Dendritic cell treated with granulocyte-macrophage colony-stimulating factor and Interleukin-4, amounts not matched to agents 40 ng/mL and 50 ng/mL, for 4 days (primary cell): ENCODE data around the gene CTNNA3.
"Not testable (repeated sequence)": the region's sequence is repeated elsewhere in the genome, so short reads cannot be mapped to it uniquely, and the experiment has no call there.

Experiments used
- H3K27ac Mint-ChIP-seq: one replicate; pipeline ENCODE4 v1.8.0; 2022; ENCODE audit warnings: mild to moderate bottlenecking, mixed read lengths
- H3K27me3 Mint-ChIP-seq: one replicate; pipeline ENCODE4 v1.8.0; 2022; ENCODE audit warnings: mild to moderate bottlenecking, mixed read lengths
- H3K36me3 Mint-ChIP-seq: one replicate; pipeline ENCODE4 v1.8.0; 2022; ENCODE audit warnings: low read depth, mixed read lengths
- H3K4me1 Mint-ChIP-seq: one replicate; pipeline ENCODE4 v1.8.0; 2022; ENCODE audit warnings: low read depth, mixed read lengths
- H3K4me3 Mint-ChIP-seq: one replicate; pipeline ENCODE4 v1.8.0; 2022; ENCODE audit warnings: mild to moderate bottlenecking, moderate library complexity, mixed read lengths
- H3K9me3 Mint-ChIP-seq: one replicate; pipeline ENCODE4 v1.8.0; 2022; ENCODE audit warnings: mixed read lengths
- intact Hi-C: fragments of 100-400 bp; cut with micrococcal nuclease; formaldehyde crosslinking; loops from one replicate; pipeline ENCODE4 v1.15.0; 2022

The CTNNA3 gene

GRCh38 chr10:66335753-66336152, 1360.2 kb downstream of the CTNNA3 start:
- H3K4me3 Mint-ChIP-seq, H3K27ac Mint-ChIP-seq, H3K36me3 Mint-ChIP-seq, H3K4me1 Mint-ChIP-seq, intact Hi-C loops, H3K27me3 Mint-ChIP-seq: not testable (repeated sequence)
- H3K9me3 Mint-ChIP-seq, result peaks cover 50% of the 10 kb centered on the region

- H3K36me3 Mint-ChIP-seq, result no peaks in the 10 kb centered on the region
- H3K4me3 Mint-ChIP-seq, result no peak overlapping the region
- peaks cover 18% of the 10 kb centered on the region for H3K9me3 Mint-ChIP-seq
- no peaks in the 10 kb centered on the region for H3K27me3 Mint-ChIP-seq
- intact Hi-C loops, result no loop called here
- H3K27ac Mint-ChIP-seq, result no peak overlapping the region
- H3K4me1 Mint-ChIP-seq, result no peaks in the 10 kb centered on the region
These were observed 1366.8 kb downstream of the CTNNA3 start for GRCh38 chr10:66329147-66329546.

GRCh38 chr10:66326876-66327275, 1369.1 kb downstream of the CTNNA3 start:
- Mint-ChIP-seq H3K4me1 (no peaks in the 10 kb centered on the region), H3K9me3 (peaks cover 9% of the 10 kb centered on the region), H3K4me3 (no peak overlapping the region), H3K27ac (no peak overlapping the region), H3K27me3 (no peaks in the 10 kb centered on the region), H3K36me3 (no peaks in the 10 kb centered on the region)
- intact Hi-C loops, result no loop called here

- intact Hi-C loops, result no loop called here
- Mint-ChIP-seq H3K36me3 (no peaks in the 10 kb centered on the region), H3K27ac (no peak overlapping the region), H3K4me1 (no peaks in the 10 kb centered on the region), H3K27me3 (no peaks in the 10 kb centered on the region), H3K9me3 (peaks cover 10% of the 10 kb centered on the region), H3K4me3 (no peak overlapping the region)
These were observed 1373.2 kb downstream of the CTNNA3 start for GRCh38 chr10:66322777-66323176.

DNA sequence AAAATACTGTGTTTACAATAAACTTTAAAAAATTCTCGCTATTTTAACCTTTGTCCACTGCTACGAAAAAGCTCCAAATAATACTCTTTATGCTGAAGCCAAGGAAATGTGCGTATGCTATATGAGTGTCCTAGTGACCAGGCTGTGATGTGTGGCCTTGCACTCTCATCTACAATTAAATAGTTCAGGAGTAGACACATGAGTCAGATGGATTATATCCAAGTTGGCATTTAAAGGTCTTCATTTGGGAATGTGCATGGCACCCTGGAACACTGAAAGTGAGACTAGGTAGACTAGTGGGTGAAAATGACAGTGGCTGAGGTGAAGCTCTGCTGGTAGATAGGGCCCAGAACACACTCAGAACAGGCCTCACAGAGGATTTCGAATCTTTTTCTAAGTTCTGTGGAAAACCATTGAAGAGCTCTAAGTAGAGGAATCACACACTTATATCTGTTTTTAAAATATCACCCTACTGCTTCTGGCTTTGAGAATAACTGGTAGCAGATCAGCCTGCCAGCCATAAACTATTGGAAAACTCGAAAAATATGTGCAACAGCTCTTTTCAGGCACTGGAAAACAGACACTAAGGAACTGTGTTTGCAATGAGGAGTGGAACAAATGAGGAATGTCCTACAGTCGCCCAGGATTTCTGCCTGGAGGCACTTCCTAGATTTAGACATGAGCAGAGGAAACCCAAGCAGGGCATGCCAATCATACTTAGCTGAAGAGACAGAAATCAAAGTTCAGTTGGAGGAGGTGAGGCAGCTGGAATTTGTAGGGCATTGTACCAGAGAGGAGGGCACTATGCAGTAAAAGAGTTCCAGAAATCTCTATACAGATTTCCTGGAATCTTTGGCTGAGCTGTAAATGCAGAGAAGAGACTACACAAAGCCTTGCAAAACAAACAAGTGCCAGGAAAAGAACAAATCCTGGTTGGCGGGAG, 1374.0 kb downstream of the CTNNA3 start:
- intact Hi-C loops, result no loop called here
- no peak overlapping the region for H3K4me3 Mint-ChIP-seq
- no peaks in the 10 kb centered on the region for H3K4me1 Mint-ChIP-seq
- H3K9me3 Mint-ChIP-seq, result peaks cover 10% of the 10 kb centered on the region
- H3K27ac Mint-ChIP-seq, result no peak overlapping the region
- H3K36me3 Mint-ChIP-seq, result no peaks in the 10 kb centered on the region
- H3K27me3 Mint-ChIP-seq, result no peaks in the 10 kb centered on the region

- Mint-ChIP-seq H3K36me3 (no peaks in the 10 kb centered on the region), H3K4me1 (no peaks in the 10 kb centered on the region), H3K27ac (no peak overlapping the region), H3K4me3 (no peak overlapping the region), H3K27me3 (no peaks in the 10 kb centered on the region), H3K9me3 (peaks cover 10% of the 10 kb centered on the region)
- intact Hi-C loops, result no loop called here
These were observed 1377.2 kb downstream of the CTNNA3 start for GRCh38 chr10:66318761-66319160.

DNA sequence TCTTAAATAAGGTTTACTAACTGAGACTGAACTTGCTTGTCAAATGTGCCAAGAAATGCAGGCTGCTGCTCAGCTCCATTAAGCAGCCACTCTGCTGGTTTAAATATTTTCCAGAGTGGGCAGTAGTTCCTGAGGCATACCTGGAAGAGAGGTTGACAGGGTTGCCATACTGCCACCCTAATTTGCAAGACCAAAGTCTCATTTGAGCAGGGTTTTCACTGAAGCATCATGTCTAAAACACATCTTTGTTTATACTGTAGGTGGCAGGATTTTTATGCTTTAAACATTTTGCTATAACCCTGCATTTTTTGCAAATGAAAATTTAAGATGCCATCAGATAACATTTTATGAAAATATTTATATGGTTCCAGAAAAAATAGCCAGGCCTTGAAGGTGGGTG, 1388.2 kb downstream of the CTNNA3 start:
- H3K27me3 Mint-ChIP-seq, result no peaks in the 10 kb centered on the region
- intact Hi-C loops, result no loop called here
- H3K4me3 Mint-ChIP-seq, result no peak overlapping the region
- no peak overlapping the region for H3K27ac Mint-ChIP-seq
- H3K36me3 Mint-ChIP-seq, result no peaks in the 10 kb centered on the region
- H3K9me3 Mint-ChIP-seq, result no peaks in the 10 kb centered on the region
- H3K4me1 Mint-ChIP-seq, result no peaks in the 10 kb centered on the region

DNA sequence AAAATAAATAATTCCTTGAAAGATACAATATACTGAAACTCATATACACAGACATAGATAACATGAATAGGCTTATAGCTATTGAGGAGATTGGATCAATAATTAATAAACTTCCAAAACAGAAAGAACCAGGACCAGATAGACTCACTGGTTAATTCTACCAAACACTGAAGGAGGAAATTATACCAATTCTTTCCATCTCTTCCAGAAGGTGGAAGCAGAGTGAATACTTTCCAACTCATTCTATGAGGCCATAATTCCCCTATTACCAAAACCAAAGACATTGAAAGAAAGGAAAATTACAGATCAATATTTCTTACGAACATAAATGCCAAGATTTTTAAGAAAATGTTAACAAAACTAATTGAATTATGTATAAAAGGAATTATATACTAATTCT, 1394.9 kb downstream of the CTNNA3 start:
- no peaks in the 10 kb centered on the region for H3K36me3 Mint-ChIP-seq
- H3K27ac Mint-ChIP-seq, result no peak overlapping the region
- H3K27me3 Mint-ChIP-seq, result no peaks in the 10 kb centered on the region
- H3K4me1 Mint-ChIP-seq, result no peaks in the 10 kb centered on the region
- H3K4me3 Mint-ChIP-seq, result no peak overlapping the region
- intact Hi-C loops, result no loop called here
- peaks cover 9% of the 10 kb centered on the region for H3K9me3 Mint-ChIP-seq

- no peaks in the 10 kb centered on the region for H3K4me1 Mint-ChIP-seq
These were observed 1400.4 kb downstream of the CTNNA3 start for GRCh38 chr10:66295602-66296001.

GRCh38 chr10:66294538-66294937, 1401.5 kb downstream of the CTNNA3 start:
- Mint-ChIP-seq H3K4me1 (no peaks in the 10 kb centered on the region), H3K36me3 (no peaks in the 10 kb centered on the region), H3K27ac (no peak overlapping the region), H3K4me3 (no peak overlapping the region), H3K9me3 (peaks cover 16% of the 10 kb centered on the region), H3K27me3 (no peaks in the 10 kb centered on the region)
- intact Hi-C loops, result no loop called here

More at GRCh38 chr10:66295602-66296001, 1400.4 kb downstream of the CTNNA3 start:
- intact Hi-C loops, result no loop called here
- H3K27me3 Mint-ChIP-seq, result no peaks in the 10 kb centered on the region
- no peak overlapping the region for H3K4me3 Mint-ChIP-seq
- peaks cover 20% of the 10 kb centered on the region for H3K9me3 Mint-ChIP-seq
- no peak overlapping the region for H3K27ac Mint-ChIP-seq
- no peaks in the 10 kb centered on the region for H3K36me3 Mint-ChIP-seq

- no peaks in the 10 kb centered on the region for H3K27me3 Mint-ChIP-seq
- intact Hi-C loops, result no loop called here
- H3K36me3 Mint-ChIP-seq, result no peaks in the 10 kb centered on the region
- H3K27ac Mint-ChIP-seq, result no peak overlapping the region
- peaks cover 10% of the 10 kb centered on the region for H3K9me3 Mint-ChIP-seq
- no peaks in the 10 kb centered on the region for H3K4me1 Mint-ChIP-seq
- no peak overlapping the region for H3K4me3 Mint-ChIP-seq
These were observed 1403.1 kb downstream of the CTNNA3 start for GRCh38 chr10:66292922-66293321.

GRCh38 chr10:66292456-66292855, 1403.5 kb downstream of the CTNNA3 start:
- Mint-ChIP-seq H3K27ac (no peak overlapping the region), H3K4me1 (no peaks in the 10 kb centered on the region), H3K36me3 (no peaks in the 10 kb centered on the region), H3K9me3 (peaks cover 10% of the 10 kb centered on the region), H3K27me3 (no peaks in the 10 kb centered on the region), H3K4me3 (no peak overlapping the region)
- intact Hi-C loops, result no loop called here

GRCh38 chr10:66291133-66291532, 1404.9 kb downstream of the CTNNA3 start:
- H3K27me3 Mint-ChIP-seq, result no peaks in the 10 kb centered on the region
- H3K27ac Mint-ChIP-seq, result no peak overlapping the region
- H3K4me3 Mint-ChIP-seq, result no peak overlapping the region
- H3K36me3 Mint-ChIP-seq, result no peaks in the 10 kb centered on the region
- H3K4me1 Mint-ChIP-seq, result no peaks in the 10 kb centered on the region
- intact Hi-C loops, result no loop called here
- H3K9me3 Mint-ChIP-seq, result peaks cover 10% of the 10 kb centered on the region

DNA sequence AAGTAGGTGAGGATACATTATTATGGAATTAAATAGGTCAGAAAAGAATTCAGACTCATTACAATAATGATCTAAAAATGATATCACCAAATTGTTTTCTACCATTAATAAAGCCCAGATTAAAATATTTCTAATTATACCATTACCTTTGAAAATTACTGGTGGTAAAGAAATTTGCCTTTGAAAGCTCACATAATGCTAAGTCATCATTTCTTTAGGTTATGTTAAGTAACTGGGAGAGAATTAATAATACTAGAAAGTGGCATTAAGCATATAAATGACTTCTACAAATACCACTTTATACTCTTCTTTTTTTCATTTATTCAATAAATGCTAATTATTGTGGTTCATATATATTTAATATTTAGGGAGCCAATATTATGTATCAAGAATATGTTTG, 1411.4 kb downstream of the CTNNA3 start:
- no peak overlapping the region for H3K4me3 Mint-ChIP-seq
- no peak overlapping the region for H3K27ac Mint-ChIP-seq
- no peaks in the 10 kb centered on the region for H3K36me3 Mint-ChIP-seq
- no peaks in the 10 kb centered on the region for H3K27me3 Mint-ChIP-seq
- H3K4me1 Mint-ChIP-seq, result no peaks in the 10 kb centered on the region
- H3K9me3 Mint-ChIP-seq, result no peaks in the 10 kb centered on the region
- intact Hi-C loops, result no loop called here
